Measurements from ENCODE around the gene NDUFV1.

GRCh38 chr11:67629386-67630227 lies 22.9 kb downstream of the NDUFV1 start, which contains the start of gene NUDT8:
- TF ChIP-seq CTCF (conservative IDR thresholded peaks at IDR 0.05) (peak; percentile 98), ZFX (IDR thresholded peaks at IDR 0.05) (peak; percentile 42; the same call in 1 of the 2 replicates)
